DMS 273 treated with DMSO at 0.1 percent for 48 hours (cell line): ENCODE data around the gene CENPX.
A peak's percentile ranks its signal among the peaks of the same experiment; 100 is the strongest.
"Not testable (repeated sequence)": the region's sequence is repeated elsewhere in the genome, so short reads cannot be mapped to it uniquely, and the experiment has no call there.

ENCODE experiments used
- DNase-seq: peaks from one replicate; lab custom pipeline; 2025; lab: John Stamatoyannopoulos, UW

The CENPX gene

GRCh38 chr17:81998691-81999438 lies 23.8 kb downstream of the CENPX start:
- no peak for DNase-seq

- no peak for DNase-seq
These were observed 24.5 kb downstream of the CENPX start for GRCh38 chr17:81998212-81998611.

GRCh38 chr17:81996757-81997441 lies 25.8 kb downstream of the CENPX start:
- no peak for DNase-seq

DNA sequence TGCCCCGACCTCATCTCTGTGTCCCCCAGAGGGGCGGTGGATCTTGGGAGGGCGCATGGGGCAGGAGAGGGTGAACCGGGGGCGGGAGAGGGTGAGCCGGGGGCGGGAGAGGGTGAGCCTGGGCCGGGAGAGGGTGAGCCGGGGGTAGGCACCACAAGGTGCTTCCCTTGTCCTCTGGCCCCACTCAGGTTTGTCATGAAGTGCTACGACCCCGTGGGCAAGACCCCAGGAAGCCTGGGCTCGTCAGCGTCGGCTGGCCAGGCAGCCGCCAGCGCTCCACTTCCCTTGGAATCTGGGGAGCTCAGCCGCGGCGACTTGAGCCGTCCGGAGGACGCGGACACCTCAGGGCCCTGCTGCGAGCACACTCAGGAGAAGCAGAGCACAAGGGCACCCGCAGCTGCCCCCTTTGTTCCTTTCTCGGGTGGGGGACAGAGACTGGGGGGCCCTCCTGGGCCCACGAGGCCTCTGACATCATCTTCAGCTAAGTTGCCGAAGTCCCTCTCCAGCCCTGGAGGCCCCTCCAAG lies 26.4 kb downstream of the CENPX start:
- no peak for DNase-seq

DNA sequence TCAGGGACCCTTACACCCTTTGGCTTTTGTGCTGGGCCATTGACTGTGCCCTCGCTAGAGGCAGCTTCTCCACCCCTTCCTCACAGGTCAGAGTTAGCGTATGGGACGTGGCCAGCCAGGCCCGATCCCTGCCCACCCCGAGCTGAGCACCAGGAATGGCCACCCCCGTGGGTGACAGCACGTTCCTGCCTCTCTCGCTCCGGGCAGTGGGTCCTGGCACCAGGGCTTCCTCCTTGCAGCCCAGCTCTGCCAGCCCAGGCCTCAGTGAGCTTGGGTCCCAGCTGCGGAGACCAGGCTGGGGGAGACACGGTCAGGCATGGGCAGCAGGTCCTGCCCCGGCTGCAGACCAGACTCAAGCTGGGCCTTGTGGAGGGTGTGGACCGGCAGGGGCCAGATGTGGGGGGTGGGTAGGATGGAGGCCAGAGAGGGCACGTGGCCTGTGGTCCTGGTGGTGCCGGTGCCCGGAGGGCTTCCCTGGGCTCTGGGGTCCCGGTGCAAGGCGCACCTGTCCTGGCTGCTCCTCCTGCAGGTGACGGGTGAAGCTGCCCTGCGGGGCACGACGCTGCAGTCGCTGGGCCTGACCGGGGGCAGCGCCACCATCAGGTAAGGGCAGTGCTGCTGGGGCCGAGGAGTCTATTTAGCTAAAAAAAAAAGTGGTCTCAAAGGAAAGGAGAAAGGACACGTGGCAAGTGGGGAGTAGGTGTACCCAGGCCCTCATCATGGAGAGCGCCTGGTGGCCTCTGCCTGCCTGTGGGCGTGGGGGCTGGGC lies 27.0 kb downstream of the CENPX start:
- no peak for DNase-seq

GRCh38 chr17:81994593-81995462 lies 27.9 kb downstream of the CENPX start:
- DNase-seq = no peak

DNA sequence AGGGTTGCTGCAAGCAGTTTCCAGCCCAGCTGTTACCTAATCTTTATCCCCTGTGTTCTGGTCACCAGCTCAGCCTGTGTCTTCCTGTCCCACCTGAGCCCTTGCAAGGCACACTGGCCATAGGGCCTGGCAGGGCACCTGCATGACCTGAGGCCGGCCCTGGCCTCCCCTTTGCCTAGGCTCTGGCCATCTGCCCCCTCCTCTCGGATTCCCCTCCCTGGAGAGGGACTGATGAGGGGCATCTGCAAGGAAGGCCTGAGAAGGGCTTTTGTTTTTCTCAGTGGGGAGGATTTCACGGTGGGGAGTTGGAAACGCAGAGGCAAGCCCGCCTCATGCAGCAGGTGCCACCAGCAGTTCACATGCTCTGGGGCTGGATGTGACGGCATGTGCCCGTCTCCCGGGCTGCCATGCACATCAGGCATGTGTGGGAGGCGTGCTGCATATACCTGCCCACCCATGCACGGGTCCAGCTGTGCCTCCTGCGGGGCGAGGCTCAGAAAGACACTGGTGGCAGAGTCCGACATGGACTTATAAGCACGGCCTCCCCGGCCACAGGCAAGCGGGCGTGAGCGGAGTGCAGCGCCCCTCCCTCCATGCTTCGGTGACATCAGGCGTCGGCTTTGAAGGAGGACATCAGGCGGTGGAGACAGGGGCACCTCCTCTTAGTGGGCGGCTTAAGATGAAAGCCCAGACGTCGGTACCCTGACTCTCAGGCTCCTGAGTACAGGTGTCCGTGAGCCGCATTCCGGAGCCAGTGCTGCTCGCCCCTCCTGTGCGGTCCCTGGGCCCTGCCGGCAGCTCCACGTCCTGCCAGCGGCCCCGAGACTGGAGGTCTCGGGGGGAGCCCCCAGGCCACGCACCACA lies 28.7 kb downstream of the CENPX start:
- DNase-seq = no peak

DNA sequence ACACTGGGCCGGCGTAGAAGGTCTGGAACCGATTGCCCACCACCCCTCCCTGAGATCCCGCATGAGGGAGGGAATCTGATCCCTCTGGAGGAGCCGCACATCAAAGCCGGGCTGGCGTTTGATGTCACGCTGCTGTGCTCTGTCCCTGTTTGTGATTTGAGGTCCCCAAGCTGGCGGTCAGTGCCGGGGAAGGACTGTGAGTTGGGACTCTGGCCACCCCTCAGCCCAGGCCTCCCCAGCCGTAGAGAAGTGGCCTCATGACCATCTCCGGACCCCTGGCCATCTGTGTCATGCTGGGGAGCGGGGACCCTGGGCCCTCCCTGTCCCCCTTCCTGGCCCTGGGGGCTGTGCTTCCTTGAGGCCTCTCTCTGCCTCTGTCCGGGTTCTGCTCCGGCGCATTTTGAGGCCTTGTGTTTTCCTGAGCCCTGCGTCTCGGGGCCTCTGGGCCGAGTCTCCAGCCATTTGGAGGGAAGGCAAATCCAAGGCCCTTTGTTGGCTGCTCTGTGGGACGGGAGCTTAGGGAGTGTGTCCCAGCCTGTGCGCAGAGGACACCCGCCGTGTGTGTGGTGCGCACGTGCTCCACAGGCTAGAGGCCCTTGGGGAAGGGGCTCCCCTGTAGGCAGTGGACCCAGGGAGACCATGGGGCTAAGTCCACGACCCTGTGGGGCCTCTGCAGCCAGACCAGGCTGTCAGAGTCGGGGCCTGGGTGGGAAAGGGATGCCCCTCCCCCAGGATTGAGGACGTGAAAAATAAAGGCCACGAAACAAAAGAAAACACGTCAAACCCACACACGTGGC lies 30.2 kb downstream of the CENPX start:
- no peak for DNase-seq

GRCh38 chr17:81991684-81992305 lies 30.9 kb downstream of the CENPX start:
- peak; percentile 47 for DNase-seq

GRCh38 chr17:81990836-81991683 lies 31.6 kb downstream of the CENPX start:
- DNase-seq = no peak

DNA sequence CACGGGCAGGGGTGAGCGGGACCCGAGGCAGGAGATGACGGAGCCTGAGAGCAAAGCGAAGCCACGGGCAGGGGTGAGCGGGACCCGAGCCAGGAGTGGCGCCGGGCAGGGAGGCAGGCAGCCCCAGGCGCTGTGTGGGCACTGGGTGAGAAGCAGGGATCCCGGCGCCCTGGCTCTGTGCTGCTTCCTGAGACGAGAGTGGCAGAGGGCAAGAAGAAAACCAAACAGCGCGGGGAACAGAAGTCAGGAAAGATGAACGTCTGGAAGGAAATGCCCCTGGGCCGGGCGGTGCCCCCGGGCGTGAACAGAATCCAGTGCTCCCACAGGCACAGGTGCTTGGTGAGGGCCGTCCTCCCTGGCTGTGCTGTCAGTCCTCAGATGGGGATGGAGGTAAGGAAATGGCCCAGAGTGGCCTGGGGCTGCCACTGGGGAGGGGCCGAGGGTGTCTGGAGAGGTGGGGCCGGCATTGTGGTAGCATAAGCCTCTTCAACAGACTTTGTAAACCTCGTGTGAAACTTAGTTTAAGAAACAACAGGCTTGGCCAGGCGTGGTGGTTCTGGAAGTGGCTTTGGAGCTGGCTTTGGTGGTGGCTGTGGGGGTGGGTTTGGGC lies 35.4 kb downstream of the CENPX start:
- no peak for DNase-seq

- no peak for DNase-seq
These were observed 36.1 kb downstream of the CENPX start for GRCh38 chr17:81986606-81987005.

DNA sequence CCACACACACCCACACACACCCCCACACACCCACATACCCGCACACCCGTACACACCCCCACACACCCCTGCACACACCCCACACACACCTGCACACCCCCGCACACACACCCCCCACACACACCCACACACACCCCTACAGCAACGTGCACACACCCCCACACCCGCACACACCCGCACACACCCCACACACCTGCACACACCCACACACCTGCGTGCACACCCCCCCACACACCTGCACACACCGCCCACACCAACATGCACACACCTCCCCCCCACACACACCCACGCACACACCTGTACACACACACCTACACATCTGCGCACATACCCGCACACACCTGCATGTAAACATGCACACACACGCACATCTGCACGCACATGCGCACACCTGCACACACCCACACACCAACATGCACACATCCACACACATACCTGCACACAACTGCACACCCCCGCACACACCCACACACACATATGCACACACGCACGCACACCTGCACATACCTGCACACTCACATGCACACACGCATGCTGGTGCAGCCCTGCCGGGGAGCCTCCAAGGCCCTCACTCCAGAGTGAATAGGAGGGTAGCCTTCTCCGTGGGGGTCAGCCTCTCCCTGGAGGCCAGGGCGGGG lies 37.8 kb downstream of the CENPX start:
- DNase-seq = no peak

GRCh38 chr17:81983639-81984373 lies 38.9 kb downstream of the CENPX start:
- DNase-seq = no peak

DNA sequence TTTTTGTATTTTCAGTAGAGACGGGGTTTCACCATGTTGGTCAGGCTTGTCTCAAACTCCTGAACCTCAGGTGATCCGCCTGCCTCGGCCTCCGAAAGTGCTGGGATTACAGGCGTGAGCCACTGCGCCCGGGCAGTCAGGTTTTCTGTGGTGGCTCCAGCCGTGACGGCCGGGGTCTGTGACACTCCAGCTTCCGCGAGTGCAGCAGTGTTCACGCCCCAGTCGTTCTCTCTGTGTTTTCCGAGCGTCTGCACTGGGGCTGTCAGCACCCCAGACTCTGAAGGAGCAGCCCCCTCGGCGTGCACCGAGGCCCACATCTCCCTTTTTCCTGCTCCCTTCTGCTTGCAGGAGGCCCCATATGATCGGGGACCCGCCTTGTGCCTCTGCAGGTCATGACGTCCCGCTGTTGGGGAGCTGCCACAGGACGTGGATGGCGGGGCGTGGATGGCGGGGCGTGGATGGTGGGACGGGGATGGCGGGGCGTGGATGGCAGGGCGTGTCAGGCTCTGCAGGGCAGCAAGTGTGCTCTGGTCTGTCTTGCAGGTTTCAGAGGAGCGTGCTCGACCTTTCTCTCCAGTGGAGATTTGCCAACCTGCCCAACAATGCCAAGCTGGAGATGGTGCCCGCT lies 39.6 kb downstream of the CENPX start:
- no peak for DNase-seq

GRCh38 chr17:81981511-81981910 lies 41.2 kb downstream of the CENPX start:
- not testable (repeated sequence) for DNase-seq
